ENCODE results near the gene RNF20. TPM values are rescaled to one million over a fixed set of nuclear protein-coding genes. Genes with fewer than 3 reads are reported as not detected.
"Not testable (repeated sequence)": the region's sequence is repeated elsewhere in the genome, so short reads cannot be mapped to it uniquely, and the experiment has no call there.

Gene RNF20
- total RNA-seq, 4 donors from 2014 or later, result 17.3 to 24.6 (median 20.9) TPM

GRCh38 chr9:101549472-101550098 is 15.9 kb downstream of the RNF20 start:
- intact Hi-C loops (cut with DNase I); H3K9me3 ChIP-seq; DNase-seq; H3K27ac ChIP-seq; H3K27me3 ChIP-seq; H3K4me3 ChIP-seq; H3K4me1 ChIP-seq: not testable (repeated sequence)
- peak in 5 of 6 experiments; percentile 19 to 48 (median 21) for TF ChIP-seq CTCF (IDR thresholded peaks at IDR 0.05)
- WGBS, 2 donors, result 82 to 90% methylated on average over 17 to 18 of the region's 18 CpGs
- H3K36me3 ChIP-seq, result peaks cover 14 to 100% (median 42%) of the 10 kb centered on the region in 3 donors

DNA sequence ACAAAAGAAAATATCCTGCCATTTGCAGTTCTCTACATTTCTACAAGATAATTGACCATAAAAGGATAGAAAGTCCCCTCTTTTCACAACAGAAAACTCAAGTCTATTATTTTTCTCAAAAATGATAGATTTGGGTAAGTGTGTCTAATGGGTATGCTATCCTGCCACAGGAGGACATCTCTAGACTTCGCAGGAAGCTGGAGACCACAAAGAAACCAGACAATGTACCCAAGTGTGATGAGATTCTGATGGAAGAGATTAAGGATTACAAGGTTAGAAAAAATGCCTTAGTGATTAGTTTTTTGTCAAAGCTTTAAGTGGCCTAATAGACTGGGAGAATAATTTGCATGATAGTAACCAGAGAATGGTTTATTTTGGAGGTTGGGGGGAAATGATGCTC is 28.1 kb downstream of the RNF20 start:
- Histone ChIP-seq H3K4me3 (no peak overlapping the region), H3K4me1 (no peaks in the 10 kb centered on the region), H3K27ac (no peak overlapping the region), H3K27me3 (no peaks in the 10 kb centered on the region), H3K36me3 (peaks cover 6 to 100% (median 16%) of the 10 kb centered on the region in 3 donors), H3K9me3 (no peaks in the 10 kb centered on the region)
- WGBS, 2 donors, result 79 to 100% methylated on average over 1 of the region's 1 CpG
- DNase-seq, result no peak
- TF ChIP-seq CTCF (IDR thresholded peaks at IDR 0.05), result no peak
- intact Hi-C loops (cut with DNase I), result no loop called here

DNA sequence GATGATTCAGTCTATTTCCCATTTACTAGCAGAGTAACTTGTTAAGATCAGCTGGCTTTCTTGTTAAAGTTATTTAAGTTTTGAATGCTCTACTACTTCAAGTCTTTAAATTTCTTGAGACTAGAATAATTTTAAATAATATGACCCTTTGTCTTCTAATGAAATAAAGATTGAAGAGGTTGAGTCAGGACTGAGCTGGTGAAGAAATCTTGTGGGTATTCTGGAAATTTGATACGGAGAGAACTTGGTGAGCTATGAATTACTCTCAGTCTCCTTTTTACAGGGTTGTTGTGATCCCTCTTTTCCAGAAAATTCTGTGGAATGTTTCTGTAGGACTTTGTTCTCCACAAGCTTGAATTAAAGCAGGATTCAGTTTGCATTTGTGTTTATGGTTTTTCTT is 29.3 kb downstream of the RNF20 start:
- Histone ChIP-seq H3K9me3 (no peaks in the 10 kb centered on the region), H3K27ac (no peak overlapping the region), H3K4me3 (no peak overlapping the region), H3K27me3 (no peaks in the 10 kb centered on the region), H3K36me3 (peaks cover 4 to 97% (median 16%) of the 10 kb centered on the region in 3 donors), H3K4me1 (no peaks in the 10 kb centered on the region)
- DNase-seq, result no peak
- 100% methylated on average over 1 of the region's 1 CpG for WGBS, 2 donors
- TF ChIP-seq CTCF (IDR thresholded peaks at IDR 0.05), result no peak
- no peak for TF ChIP-seq POLR2A (IDR thresholded peaks at IDR 0.05)
- intact Hi-C loops (cut with DNase I), result no loop called here

GRCh38 chr9:101564252-101564651 is 30.6 kb downstream of the RNF20 start:
- no peak overlapping the region for H3K27ac ChIP-seq
- H3K4me1 ChIP-seq, result no peaks in the 10 kb centered on the region
- no peaks in the 10 kb centered on the region for H3K27me3 ChIP-seq
- DNase-seq, result no peak
- no peak overlapping the region for H3K4me3 ChIP-seq
- H3K36me3 ChIP-seq, result peaks cover 0 to 97% (median 16%) of the 10 kb centered on the region in 3 donors
- intact Hi-C loops (cut with DNase I), result no loop called here
- no peaks in the 10 kb centered on the region for H3K9me3 ChIP-seq
- TF ChIP-seq CTCF (IDR thresholded peaks at IDR 0.05), result no peak
- no peak for TF ChIP-seq POLR2A (IDR thresholded peaks at IDR 0.05)

DNA sequence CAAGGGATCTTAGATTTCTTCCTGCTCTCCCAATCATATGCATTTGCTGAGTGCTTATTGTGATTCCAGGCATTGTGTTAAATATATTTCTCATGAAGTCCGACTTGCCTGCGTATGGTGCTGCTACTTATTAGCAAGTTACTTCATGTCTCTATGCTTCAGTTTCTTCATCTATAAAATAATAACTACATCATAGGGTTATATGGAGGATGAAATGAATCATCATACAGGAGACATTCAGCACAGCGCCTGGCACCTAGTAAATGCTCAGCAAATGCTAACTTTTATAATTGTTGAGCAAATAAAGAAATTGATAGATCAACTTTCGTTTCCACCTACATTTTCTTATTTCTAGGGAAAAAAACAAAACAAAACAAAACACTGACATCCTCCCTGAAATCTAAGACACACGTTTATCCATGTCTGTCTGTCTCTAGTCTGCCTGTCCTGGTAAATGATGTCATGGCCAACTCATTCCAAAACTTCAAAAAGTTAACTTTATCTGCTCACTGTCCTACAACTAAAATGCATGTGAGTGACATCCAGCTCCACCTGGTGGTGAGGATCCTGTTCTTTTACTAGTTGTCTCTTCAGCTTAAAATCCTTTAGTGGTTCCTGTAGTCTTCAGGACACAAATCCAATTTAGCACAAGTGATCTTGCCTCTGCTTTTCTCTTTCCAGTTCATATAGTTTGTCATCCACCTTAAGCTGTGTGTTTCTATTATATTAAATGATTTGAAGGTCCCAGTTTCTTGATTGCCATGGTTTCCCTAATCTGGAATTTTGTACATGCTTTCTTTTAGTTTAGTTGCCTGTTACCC is 33.5 kb downstream of the RNF20 start:
- Histone ChIP-seq H3K4me1 (no peaks in the 10 kb centered on the region), H3K4me3 (no peak overlapping the region), H3K27me3 (no peaks in the 10 kb centered on the region), H3K36me3 (peaks cover 0 to 82% (median 6%) of the 10 kb centered on the region in 3 donors), H3K9me3 (no peaks in the 10 kb centered on the region), H3K27ac (no peak overlapping the region)
- no peak for DNase-seq
- 52 to 64% methylated on average over 5 of the region's 5 CpGs for WGBS, 2 donors
- TF ChIP-seq POLR2A (IDR thresholded peaks at IDR 0.05) (no peak), CTCF (IDR thresholded peaks at IDR 0.05) (peak in 5 of 6 experiments; percentile 13 to 56 (median 25))
- intact Hi-C loops (cut with DNase I), result no loop called here

All from esophagus squamous epithelium (tissue), 5 donors.